ENCODE data around the gene RAB31.

- TF ChIP-seq CTCF (conservative IDR thresholded peaks at IDR 0.05; ENCODE audit: low read depth, low read length): no peak
- TF ChIP-seq EZH2 (IDR thresholded peaks at IDR 0.05; ENCODE audit: borderline replicate concordance, low read depth, low read length, poor library complexity, severe bottlenecking): no peak
Measured at GRCh38 chr18:9901377-9901776, 193.3 kb downstream of the RAB31 start.
